ENCODE measurements around the gene SCARF2. TPM values are rescaled to one million over a fixed set of nuclear protein-coding genes. Genes with fewer than 3 reads are reported as not detected.

SCARF2 gene
- total and polyA plus RNA-seq, 2 of the 8 experiments (the other 6 are each of a cell fraction or from before 2014, with no cell fraction given), result 4.2 to 9.8 TPM

DNA sequence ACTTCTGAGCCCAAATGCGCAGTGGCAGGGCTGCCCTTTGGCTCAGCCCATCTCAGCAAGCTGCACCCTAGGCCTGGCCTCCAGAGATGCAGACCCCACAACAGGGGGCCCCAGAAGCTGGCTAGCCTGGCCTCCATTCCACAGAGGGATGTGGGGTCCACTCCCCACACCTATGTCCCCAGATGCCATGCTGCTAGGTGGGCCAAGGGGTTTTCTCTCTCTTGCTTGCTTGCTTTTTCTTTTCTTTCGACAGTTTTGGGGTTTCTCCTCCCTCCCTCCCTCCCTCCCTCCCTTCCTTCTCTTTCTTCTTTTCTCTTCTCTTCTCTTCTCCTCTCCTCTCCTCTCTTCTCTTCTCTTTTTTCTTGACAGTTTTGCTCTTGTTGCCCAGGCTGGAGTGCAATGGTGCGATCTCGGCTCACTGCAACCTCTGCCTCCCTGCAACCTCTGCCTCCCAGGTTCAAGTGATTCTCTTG is 9.6 kb downstream of the SCARF2 start (continued):
- TF ChIP-seq, protein P1, sequence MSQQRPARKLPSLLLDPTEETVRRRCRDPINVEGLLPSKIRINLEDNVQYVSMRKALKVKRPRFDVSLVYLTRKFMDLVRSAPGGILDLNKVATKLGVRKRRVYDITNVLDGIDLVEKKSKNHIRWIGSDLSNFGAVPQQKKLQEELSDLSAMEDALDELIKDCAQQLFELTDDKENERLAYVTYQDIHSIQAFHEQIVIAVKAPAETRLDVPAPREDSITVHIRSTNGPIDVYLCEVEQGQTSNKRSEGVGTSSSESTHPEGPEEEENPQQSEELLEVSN (IDR thresholded peaks at IDR 0.05), result no peak
- TF ChIP-seq KDM5A (IDR thresholded peaks at IDR 0.05; ENCODE audit: low read length), result no peak
- TF ChIP-seq CREB1 (IDR thresholded peaks at IDR 0.05), result no peak
